HG02943 (cell line): Measurements from ENCODE around the gene ASB8.
"Not testable (repeated sequence)": the region's sequence is repeated elsewhere in the genome, so short reads cannot be mapped to it uniquely, and the experiment has no call there.

Source experiments
- ATAC-seq: cut with Tn5 transposase; IDR thresholded peaks from one replicate; pipeline ENCODE4 v1.9.1; 2021; ENCODE audit warnings: mild to moderate bottlenecking, low read depth, moderate library complexity; ENCODE audit not compliant: unreplicated experiment

The ASB8 gene

GRCh38 chr12:48143898-48144297, 13.4 kb downstream of the ASB8 start:
- ATAC-seq: no peak

DNA sequence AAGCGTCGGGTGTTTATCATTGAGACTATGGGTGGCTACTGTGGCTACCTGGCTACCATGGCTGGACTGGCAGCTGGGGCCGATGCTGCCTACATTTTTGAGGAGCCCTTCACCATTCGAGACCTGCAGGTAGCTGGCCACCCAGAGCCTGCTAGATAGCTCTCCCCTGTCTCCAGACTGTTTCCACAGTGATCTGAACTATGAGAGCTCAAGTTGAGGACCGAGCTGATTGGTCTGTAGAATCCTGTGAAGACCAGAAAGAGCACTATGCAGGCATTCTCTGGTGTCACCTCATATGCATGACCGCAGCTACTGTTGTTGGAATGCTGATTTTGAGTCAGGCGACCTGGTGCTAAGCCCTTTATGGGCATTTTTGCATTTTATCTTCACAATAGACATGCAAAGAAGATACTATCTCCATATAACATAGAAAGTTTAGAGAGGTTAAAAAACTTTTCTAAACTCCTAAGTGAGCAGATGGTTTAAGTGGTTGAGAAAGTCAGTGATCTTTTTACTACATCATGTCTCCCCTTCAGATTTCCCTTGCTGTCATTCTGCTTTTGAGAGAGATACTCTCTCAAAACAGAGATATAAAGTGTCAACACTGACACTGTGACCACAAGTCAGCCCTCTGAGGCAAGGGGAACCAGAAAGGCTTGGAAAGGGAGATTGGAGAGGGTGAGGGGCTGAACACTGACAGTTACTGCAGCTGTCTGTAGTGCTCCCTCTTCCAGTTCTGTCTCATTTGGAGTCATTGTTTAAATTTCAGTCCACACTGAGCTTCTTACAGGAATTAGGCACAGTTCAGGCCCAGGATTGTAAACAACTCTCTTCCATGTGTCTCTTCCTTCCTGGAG, 14.3 kb downstream of the ASB8 start:
- no peak for ATAC-seq

DNA sequence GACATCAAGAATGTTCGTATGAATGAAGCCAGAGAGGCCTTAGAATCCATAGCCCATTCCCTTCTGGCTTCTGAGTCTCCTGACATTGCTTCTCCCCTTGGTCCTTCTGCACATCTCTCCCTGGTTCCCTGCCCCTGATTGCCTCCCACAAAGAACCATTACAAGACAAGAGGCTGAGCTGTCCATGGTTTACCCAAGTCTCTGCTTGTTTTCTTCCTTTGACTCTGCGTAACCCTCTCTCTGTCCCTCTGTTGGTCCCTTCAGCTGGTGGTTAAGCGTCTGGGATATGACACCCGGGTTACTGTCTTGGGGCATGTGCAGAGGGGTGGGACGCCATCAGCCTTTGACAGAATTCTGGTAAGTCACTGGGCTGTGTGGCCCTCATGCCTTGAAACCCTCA, 22.3 kb downstream of the ASB8 start:
- no peak for ATAC-seq

GRCh38 chr12:48132826-48133225, 24.5 kb downstream of the ASB8 start:
- no peak for ATAC-seq

GRCh38 chr12:48131517-48131916, 25.8 kb downstream of the ASB8 start:
- ATAC-seq: no peak

DNA sequence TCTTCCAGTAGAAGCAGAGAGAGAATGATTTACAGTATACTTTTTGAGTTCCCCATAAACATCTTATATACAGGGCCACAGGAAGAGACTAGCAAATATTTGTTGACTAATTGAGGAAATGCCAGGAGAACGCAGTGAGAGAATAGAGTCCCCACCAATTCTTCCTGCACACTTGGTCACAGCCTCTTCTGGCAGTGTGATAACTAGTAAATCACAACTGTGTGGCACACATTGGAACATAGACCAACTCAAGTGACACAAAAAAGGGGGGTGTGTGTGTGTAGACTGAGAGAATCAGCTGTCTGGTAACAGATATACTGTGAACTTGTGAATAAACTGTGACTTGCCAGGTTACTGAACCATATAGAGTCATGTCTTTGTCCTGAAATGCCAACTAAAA, 27.9 kb downstream of the ASB8 start:
- ATAC-seq: no peak

- no peak for ATAC-seq
Observed at GRCh38 chr12:48128800-48129199, 28.5 kb downstream of the ASB8 start.

DNA sequence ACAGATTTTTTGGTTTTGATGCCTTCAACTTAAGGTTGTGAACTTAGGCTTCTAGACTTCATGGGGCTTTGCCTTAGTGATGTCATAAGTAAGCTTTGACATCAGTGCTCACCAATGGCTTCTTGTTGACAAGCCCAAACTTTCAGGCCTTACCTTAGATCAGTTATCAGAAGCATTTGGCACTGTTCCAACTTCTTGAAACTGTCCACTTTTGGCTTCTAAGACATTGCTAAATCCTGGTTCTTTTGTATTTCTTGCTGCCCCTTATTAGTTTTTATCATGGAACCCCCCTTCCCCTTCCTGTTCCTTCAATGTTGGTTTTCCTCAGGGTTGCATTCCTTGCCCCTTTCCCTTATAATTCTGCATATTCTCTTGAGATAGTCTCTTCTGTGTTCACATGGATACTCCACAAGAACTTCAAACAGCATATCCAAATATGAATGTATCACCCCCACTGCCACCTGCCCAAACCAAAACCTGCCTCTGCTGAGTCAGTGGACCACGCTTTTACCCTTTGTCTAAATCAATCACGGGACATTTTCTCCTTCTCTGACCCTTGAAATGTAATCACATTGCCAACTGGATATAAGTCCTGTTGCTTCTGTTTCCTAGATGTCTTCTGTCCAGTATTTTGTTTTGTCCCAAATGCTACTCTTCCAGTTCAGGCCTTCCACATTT, 30.2 kb downstream of the ASB8 start:
- ATAC-seq: no peak

DNA sequence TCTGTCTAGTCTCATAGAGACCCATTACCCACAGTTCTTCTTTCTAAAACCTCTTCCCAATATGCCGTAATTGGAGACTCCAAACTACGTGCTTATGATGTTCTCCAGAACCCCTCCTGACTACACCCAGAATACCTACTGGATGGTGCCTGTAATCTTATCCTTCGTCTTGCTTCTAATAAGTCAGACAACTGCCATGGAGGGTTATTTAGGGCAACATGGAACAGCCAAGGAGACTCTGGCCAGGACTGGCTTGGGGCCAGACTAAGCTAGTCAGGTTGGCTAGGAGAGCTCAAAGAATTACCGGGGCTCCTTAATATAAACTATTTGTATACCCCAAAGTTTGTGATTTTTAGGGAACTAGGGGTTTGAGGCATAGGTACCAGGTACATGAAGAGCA, 31.3 kb downstream of the ASB8 start:
- no peak for ATAC-seq

GRCh38 chr12:48125542-48125941, 31.8 kb downstream of the ASB8 start:
- ATAC-seq: not testable (repeated sequence)

- ATAC-seq: no peak
Observed at GRCh38 chr12:48123169-48123568, 34.1 kb downstream of the ASB8 start.

DNA sequence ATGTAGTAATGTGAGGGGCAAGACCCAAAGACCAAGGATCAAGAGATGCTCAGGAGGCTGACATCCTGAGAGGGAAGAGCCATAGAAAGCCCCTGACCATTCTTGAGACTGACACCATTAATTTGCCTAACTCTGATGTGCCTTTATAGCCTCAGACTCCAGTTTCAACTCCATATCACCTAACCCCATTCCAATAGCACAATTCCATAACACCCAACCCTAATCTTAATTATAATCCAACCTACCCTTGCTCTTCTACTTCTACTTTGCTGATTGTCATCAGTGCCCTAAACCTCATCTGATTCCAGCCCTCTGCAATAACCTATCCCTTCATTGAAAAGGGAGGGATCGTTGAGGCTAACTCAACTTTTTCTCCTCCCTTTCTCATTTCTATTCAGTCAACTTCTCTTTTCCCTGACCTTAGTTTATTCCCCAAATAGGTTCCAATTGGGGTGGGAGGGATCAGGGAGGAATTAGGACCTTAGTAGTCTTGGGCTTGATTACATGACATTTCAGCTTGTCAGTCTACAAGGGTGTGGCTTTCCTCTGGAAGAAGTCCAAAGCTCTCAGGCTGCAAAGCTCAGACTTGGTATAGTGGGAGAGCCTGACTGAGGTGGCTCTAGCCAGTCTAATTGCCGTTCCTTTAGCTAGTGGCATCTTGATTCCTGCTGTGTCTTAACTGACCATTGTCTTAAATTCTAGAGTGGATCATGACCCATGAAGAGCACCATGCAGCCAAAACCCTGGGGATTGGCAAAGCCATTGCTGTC, 35.1 kb downstream of the ASB8 start:
- ATAC-seq: no peak

- no peak for ATAC-seq
Observed at GRCh38 chr12:48121522-48121921, 35.8 kb downstream of the ASB8 start.

GRCh38 chr12:48119834-48120195, 37.5 kb downstream of the ASB8 start:
- ATAC-seq: no peak

DNA sequence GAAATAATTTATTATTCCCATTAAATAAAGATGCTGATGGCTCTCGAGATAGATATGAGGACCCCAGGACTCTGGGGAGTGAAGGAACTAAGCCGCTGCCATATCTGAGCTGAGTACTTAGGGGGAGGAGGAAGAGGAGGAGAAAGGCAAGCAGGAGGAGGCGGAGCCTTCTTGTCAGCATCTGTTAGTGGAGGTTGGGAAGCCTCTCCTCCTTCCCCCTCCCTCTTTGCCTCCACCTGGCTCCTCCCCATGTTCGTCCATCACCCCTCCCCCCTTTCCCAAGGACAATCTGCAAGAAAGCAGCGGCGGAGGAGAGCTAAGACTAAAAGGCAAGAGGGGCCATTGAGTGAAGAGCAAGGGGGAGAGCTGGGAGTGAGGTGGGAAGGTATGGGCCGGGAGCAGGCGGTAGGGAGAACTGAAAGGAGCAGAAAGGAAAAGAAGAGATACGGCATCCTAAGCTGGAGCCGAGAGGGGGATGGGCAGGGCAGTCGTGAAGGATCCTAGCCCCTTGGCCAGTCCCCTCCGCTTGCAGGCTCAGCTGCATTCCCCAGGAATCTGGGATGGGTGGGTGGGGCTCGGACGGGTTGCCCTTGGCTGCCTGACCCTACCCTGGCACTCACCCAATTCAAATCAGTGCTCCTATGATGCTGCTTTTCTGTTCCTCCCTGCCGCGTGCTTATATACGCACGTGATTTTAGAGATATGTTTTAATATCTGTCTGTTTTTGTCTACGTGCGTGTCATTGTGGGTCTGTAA, 38.1 kb downstream of the ASB8 start, which contains the start of gene PFKM:
Gene PFKM, plus strand, starts transcription at position 287 of the 756 bp plus-strand sequence. CDS start 3,411 bp downstream, outside the sequence.
- peak; percentile 100 for ATAC-seq

DNA sequence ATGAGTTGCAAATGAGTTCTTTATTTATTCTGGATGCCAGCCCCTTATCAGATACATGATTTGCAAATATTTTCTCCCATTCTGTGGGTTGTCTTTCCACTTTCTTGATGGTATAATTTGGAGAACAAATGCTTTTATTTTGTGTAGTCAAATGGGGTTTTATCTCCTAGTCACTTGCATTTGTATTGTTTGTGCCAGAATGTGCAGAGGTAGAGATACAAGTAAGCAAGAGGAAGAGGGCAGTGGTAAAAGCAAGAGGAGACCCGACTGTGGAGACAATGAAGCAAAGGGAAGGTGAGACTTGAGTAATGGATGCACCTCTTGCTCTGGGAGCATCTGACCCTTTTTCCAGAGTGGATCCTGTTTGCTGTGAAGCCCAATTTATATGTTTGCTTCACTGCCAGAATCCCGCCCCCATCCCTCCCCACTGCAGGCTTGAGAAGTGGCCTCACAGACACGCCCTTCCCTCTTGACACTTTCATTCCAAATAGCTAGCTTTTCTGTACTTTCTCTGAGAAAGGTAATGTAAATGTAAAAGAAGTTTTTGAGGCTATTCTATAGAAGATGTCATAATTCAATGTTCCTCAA, 38.9 kb downstream of the ASB8 start:
- ATAC-seq: no peak

- no peak for ATAC-seq
Observed at GRCh38 chr12:48115957-48116356, 41.4 kb downstream of the ASB8 start.

- ATAC-seq: not testable (repeated sequence)
Observed at GRCh38 chr12:48111312-48111693, 46.0 kb downstream of the ASB8 start.

- no peak for ATAC-seq
Observed at GRCh38 chr12:48110691-48111311, 46.5 kb downstream of the ASB8 start.

DNA sequence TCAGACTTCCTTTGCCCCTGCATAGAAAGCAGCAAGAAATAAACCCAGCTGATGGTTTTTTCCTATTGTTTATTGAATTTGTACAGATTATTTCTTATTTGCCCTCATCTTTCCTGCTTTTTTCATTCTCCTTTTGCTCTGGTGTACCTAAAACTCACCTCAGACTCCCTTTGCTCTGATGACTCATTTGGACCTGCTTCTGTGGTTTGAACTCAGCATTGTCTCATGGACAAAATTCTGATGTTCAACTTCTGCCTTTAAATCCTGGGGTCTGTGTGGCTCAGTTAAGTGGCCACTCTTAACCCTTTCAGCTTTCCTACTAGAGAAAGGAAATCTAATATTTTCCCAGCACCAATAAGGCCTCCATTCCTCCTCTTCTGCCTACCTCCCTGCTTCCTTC, 47.9 kb downstream of the ASB8 start:
- ATAC-seq: no peak
